NB4 (cell line): ENCODE measurements around the gene MEA1.

Experiments
- MYC ChIP-seq: IDR thresholded peaks from 2 replicates; pipeline ENCODE4 v1.6.1; 2011; ENCODE audit warnings: low read depth, low read length
- POLR2A ChIP-seq: IDR thresholded peaks from 2 replicates; pipeline ENCODE4 v1.6.1; 2011; ENCODE audit warnings: mild to moderate bottlenecking; ENCODE audit not compliant: insufficient read length; ENCODE audit errors: extremely low read depth
- TF ChIP-seq, protein P1 (sequence below): IDR thresholded peaks from one replicate; pipeline ENCODE4 v1.5.1; 2012; ENCODE audit warnings: low read depth, low read length
- TF ChIP-seq, protein P2 (sequence below): IDR thresholded peaks from 2 replicates; pipeline ENCODE4 v1.6.1; 2011; ENCODE audit warnings: low read depth, low read length

DNA sequence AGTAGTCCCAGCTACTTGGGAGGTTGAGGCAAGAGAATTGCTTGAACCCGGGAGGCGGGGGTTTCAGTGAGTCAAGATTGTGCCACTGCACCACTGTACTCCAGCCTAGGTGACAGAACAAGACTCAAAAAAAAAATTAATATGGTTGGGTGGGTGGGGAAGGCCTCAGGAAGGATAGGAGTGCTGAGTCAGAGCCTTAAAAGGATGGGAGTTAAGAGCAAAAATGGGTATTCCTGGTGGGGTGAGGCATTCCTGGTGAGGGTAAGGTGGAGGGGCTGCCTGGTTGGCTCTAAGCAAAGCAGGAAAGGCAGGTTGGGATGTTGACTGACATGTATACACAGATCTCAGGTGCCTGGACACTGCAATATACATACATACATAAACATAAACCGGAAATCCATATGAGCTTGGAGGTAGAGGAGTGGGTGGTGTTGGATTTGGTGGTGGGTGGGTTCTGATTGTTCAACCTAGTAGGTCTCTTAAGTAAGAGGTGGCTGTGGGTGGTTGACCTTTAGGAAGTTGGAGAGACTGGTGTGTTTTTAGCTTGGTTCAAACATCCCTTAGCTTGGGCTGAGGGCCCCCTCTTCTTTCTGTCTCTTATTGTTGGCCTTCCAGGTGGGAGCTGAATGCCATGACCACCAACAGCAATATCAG lies 6.4 kb upstream of the MEA1 start:
- TF ChIP-seq POLR2A (no peak), MYC (no peak)
- TF ChIP-seq, protein P1, sequence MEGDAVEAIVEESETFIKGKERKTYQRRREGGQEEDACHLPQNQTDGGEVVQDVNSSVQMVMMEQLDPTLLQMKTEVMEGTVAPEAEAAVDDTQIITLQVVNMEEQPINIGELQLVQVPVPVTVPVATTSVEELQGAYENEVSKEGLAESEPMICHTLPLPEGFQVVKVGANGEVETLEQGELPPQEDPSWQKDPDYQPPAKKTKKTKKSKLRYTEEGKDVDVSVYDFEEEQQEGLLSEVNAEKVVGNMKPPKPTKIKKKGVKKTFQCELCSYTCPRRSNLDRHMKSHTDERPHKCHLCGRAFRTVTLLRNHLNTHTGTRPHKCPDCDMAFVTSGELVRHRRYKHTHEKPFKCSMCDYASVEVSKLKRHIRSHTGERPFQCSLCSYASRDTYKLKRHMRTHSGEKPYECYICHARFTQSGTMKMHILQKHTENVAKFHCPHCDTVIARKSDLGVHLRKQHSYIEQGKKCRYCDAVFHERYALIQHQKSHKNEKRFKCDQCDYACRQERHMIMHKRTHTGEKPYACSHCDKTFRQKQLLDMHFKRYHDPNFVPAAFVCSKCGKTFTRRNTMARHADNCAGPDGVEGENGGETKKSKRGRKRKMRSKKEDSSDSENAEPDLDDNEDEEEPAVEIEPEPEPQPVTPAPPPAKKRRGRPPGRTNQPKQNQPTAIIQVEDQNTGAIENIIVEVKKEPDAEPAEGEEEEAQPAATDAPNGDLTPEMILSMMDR: no peak
- TF ChIP-seq, protein P2, sequence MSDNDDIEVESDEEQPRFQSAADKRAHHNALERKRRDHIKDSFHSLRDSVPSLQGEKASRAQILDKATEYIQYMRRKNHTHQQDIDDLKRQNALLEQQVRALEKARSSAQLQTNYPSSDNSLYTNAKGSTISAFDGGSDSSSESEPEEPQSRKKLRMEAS: no peak
